NCI-H146 treated with DMSO at 0.1 percent for 48 hours (cell line): Measurements from ENCODE around the gene MTRF1.
"Not testable (repeated sequence)": the region's sequence is repeated elsewhere in the genome, so short reads cannot be mapped to it uniquely, and the experiment has no call there.

Source experiments
- DNase-seq: peaks from one replicate; lab custom pipeline; 2025; ENCODE audit not compliant: unreplicated experiment; lab: John Stamatoyannopoulos, UW

MTRF1 gene

GRCh38 chr13:41178040-41178439 lies 85.3 kb downstream of the MTRF1 start:
- DNase-seq = no peak

- no peak for DNase-seq
Measured at GRCh38 chr13:41177616-41178015, 85.8 kb downstream of the MTRF1 start.

- not testable (repeated sequence) for DNase-seq
Measured at GRCh38 chr13:41175576-41175975, 87.8 kb downstream of the MTRF1 start.
